Measurements from ENCODE around the gene MATN3.
A peak's percentile ranks its signal among the peaks of the same experiment; 100 is the strongest.

Gene MATN3

GRCh38 chr2:20015482-20016083 is 3.1 kb upstream of the MATN3 start:
- no peak for DNase-seq (ENCODE audit: low read depth)
- no peak overlapping the region for H3K4me3 ChIP-seq (ENCODE audit: low read depth, low read length)
- TF ChIP-seq CTCF (IDR thresholded peaks at IDR 0.05; ENCODE audit: low read depth, low read length, missing control alignments), result peak; percentile 45

- TF ChIP-seq CTCF (IDR thresholded peaks at IDR 0.05; ENCODE audit: low read depth, low read length, missing control alignments), result no peak
- DNase-seq (ENCODE audit: low read depth), result no peak
- no peak overlapping the region for H3K4me3 ChIP-seq (ENCODE audit: low read depth, low read length)
Measured at GRCh38 chr2:20013126-20013849, 820 bp upstream of the MATN3 start.

GRCh38 chr2:20012032-20012281 is 511 bp downstream of the MATN3 start:
- no peak for TF ChIP-seq CTCF (IDR thresholded peaks at IDR 0.05; ENCODE audit: low read depth, low read length, missing control alignments)
- DNase-seq (ENCODE audit: low read depth), result no peak
- no peak overlapping the region for H3K4me3 ChIP-seq (ENCODE audit: low read depth, low read length)

GRCh38 chr2:20011276-20012031 is 1.0 kb downstream of the MATN3 start:
- DNase-seq (ENCODE audit: low read depth), result no peak
- H3K4me3 ChIP-seq (ENCODE audit: low read depth, low read length), result no peak overlapping the region

GRCh38 chr2:20008703-20009102 is 3.8 kb downstream of the MATN3 start:
- no peak for TF ChIP-seq CTCF (IDR thresholded peaks at IDR 0.05; ENCODE audit: low read depth, low read length, missing control alignments)
- H3K4me3 ChIP-seq (ENCODE audit: low read depth, low read length), result no peak overlapping the region
- DNase-seq (ENCODE audit: low read depth), result no peak

More at GRCh38 chr2:20011276-20012031, 1.0 kb downstream of the MATN3 start:
- no peak for TF ChIP-seq CTCF (IDR thresholded peaks at IDR 0.05; ENCODE audit: low read depth, low read length, missing control alignments)

- H3K4me3 ChIP-seq (ENCODE audit: low read depth, low read length), result no peak overlapping the region
- TF ChIP-seq CTCF (IDR thresholded peaks at IDR 0.05; ENCODE audit: low read depth, low read length, missing control alignments), result no peak
- DNase-seq (ENCODE audit: low read depth), result no peak
Measured at GRCh38 chr2:20005891-20006470, 6.5 kb downstream of the MATN3 start.

Measured in GM12864 (cell line).